GM12892 (cell line): ENCODE results near the gene DEFB114.

Source experiments
- POLR2A ChIP-seq: IDR thresholded peaks from 2 replicates; pipeline ENCODE4 v1.6.1; 2011; ENCODE audit warnings: low read depth, low read length, control low read depth
- POLR2AphosphoS5 ChIP-seq: IDR thresholded peaks from 2 replicates; pipeline ENCODE4 v1.6.1; 2011; ENCODE audit warnings: low read depth, low read length, control low read depth
- TAF1 ChIP-seq: IDR thresholded peaks from 2 replicates; pipeline ENCODE4 v1.6.1; 2011; ENCODE audit warnings: low read depth, mild to moderate bottlenecking, control low read depth, low read length, borderline replicate concordance

GRCh38 chr6:49929340-49929739, 34.6 kb downstream of the DEFB114 start:
- TF ChIP-seq POLR2A (no peak), TAF1 (no peak), POLR2AphosphoS5 (no peak)
